DMS153 (cell line): ENCODE measurements around the gene CDH22.
A peak's percentile ranks its signal among the peaks of the same experiment; 100 is the strongest.

ENCODE experiments used
- DNase-seq: peaks from one replicate; lab custom pipeline; 2025; lab: John Stamatoyannopoulos, UW

CDH22 gene

GRCh38 chr20:46192376-46192944, 115.8 kb downstream of the CDH22 start:
- DNase-seq, result no peak

GRCh38 chr20:46191611-46192010, 116.7 kb downstream of the CDH22 start:
- no peak for DNase-seq

- DNase-seq, result no peak
Measured at GRCh38 chr20:46191168-46191540, 117.1 kb downstream of the CDH22 start.

GRCh38 chr20:46190478-46191167, 117.7 kb downstream of the CDH22 start:
- no peak for DNase-seq

GRCh38 chr20:46188866-46189541, 119.3 kb downstream of the CDH22 start:
- DNase-seq, result no peak

GRCh38 chr20:46186210-46186609, 122.1 kb downstream of the CDH22 start:
- DNase-seq, result no peak

- no peak for DNase-seq
Measured at GRCh38 chr20:46185353-46185752, 122.9 kb downstream of the CDH22 start.

- DNase-seq, result no peak
Measured at GRCh38 chr20:46183768-46184167, 124.5 kb downstream of the CDH22 start.

GRCh38 chr20:46182276-46183200, 125.8 kb downstream of the CDH22 start:
- no peak for DNase-seq

GRCh38 chr20:46179862-46180261, 128.4 kb downstream of the CDH22 start:
- DNase-seq, result no peak

GRCh38 chr20:46178891-46179290, 129.4 kb downstream of the CDH22 start:
- DNase-seq, result no peak

- DNase-seq, result no peak
Measured at GRCh38 chr20:46177768-46178167, 130.5 kb downstream of the CDH22 start.

- no peak for DNase-seq
Measured at GRCh38 chr20:46176739-46177378, 131.4 kb downstream of the CDH22 start.

- DNase-seq, result no peak
Measured at GRCh38 chr20:46175127-46175494, 133.2 kb downstream of the CDH22 start.

GRCh38 chr20:46174469-46175126, 133.7 kb downstream of the CDH22 start:
- DNase-seq, result peak; percentile 72

GRCh38 chr20:46173652-46174468, 134.4 kb downstream of the CDH22 start:
- no peak for DNase-seq

GRCh38 chr20:46172961-46173536, 135.2 kb downstream of the CDH22 start:
- no peak for DNase-seq

- DNase-seq, result no peak
Measured at GRCh38 chr20:46172455-46172854, 135.8 kb downstream of the CDH22 start.

GRCh38 chr20:46171909-46172308, 136.4 kb downstream of the CDH22 start:
- no peak for DNase-seq

- no peak for DNase-seq
Measured at GRCh38 chr20:46171476-46171875, 136.8 kb downstream of the CDH22 start.
